ENCODE results near the gene GPN1. TPM values are rescaled to one million over a fixed set of nuclear protein-coding genes. Genes with fewer than 3 reads are reported as not detected.
"Not testable (repeated sequence)": the region's sequence is repeated elsewhere in the genome, so short reads cannot be mapped to it uniquely, and the experiment has no call there.

The GPN1 gene
- total RNA-seq, 1 donor, result 40.2 TPM

GRCh38 chr2:27671235-27671634 is 42.4 kb downstream of the GPN1 start:
- no peak overlapping the region for H3K4me3 ChIP-seq (ENCODE audit: low read depth, low read length)
- no peak for TF ChIP-seq CTCF (IDR thresholded peaks at IDR 0.05; ENCODE audit: insufficient read depth, low read length)
- no peak for DNase-seq (ENCODE audit: low read depth)

- no peak for DNase-seq (ENCODE audit: low read depth)
- H3K4me3 ChIP-seq (ENCODE audit: low read depth, low read length), result no peak overlapping the region
- TF ChIP-seq CTCF (IDR thresholded peaks at IDR 0.05; ENCODE audit: insufficient read depth, low read length), result no peak
Measured at GRCh38 chr2:27672723-27673486, 44.1 kb downstream of the GPN1 start.

- TF ChIP-seq CTCF (IDR thresholded peaks at IDR 0.05; ENCODE audit: insufficient read depth, low read length), result no peak
- H3K4me3 ChIP-seq (ENCODE audit: low read depth, low read length), result no peak overlapping the region
- DNase-seq (ENCODE audit: low read depth), result no peak
Measured at GRCh38 chr2:27680571-27680970, 51.7 kb downstream of the GPN1 start.

GRCh38 chr2:27681841-27682240 is 53.0 kb downstream of the GPN1 start:
- DNase-seq (ENCODE audit: low read depth), result peak; percentile 68
- TF ChIP-seq CTCF (IDR thresholded peaks at IDR 0.05; ENCODE audit: insufficient read depth, low read length), result no peak
- H3K4me3 ChIP-seq (ENCODE audit: low read depth, low read length), result no peak overlapping the region

GRCh38 chr2:27682334-27682771 is 53.5 kb downstream of the GPN1 start:
- not testable (repeated sequence) for H3K4me3 ChIP-seq (ENCODE audit: low read depth, low read length)
- peak; percentile 92 for DNase-seq (ENCODE audit: low read depth)

GRCh38 chr2:27683390-27684071 is 54.7 kb downstream of the GPN1 start:
- no peak overlapping the region for H3K4me3 ChIP-seq (ENCODE audit: low read depth, low read length)
- DNase-seq (ENCODE audit: low read depth), result peak; percentile 94
- peak; percentile 83 for TF ChIP-seq CTCF (IDR thresholded peaks at IDR 0.05; ENCODE audit: insufficient read depth, low read length)

DNA sequence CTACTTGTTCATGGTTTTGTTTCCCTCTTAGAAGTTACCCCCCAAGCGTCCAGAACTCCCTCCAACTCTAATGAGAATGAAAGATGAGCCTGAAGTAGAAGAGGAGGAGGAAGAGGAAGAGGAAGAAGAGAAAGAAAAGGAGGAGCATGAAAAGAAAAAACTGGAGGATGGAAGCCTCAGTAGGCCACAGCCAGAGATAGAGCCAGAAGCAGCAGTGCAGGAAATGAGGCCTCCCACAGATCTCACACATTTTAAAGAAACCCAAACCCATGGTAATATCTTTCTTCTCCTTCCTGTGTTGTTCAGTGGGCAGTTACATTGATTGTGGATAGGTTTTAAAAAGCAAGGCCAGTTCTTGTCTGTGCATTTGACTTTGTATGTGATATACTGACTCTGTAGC is 56.2 kb downstream of the GPN1 start:
- DNase-seq (ENCODE audit: low read depth); H3K4me3 ChIP-seq (ENCODE audit: low read depth, low read length): not testable (repeated sequence)

DNA sequence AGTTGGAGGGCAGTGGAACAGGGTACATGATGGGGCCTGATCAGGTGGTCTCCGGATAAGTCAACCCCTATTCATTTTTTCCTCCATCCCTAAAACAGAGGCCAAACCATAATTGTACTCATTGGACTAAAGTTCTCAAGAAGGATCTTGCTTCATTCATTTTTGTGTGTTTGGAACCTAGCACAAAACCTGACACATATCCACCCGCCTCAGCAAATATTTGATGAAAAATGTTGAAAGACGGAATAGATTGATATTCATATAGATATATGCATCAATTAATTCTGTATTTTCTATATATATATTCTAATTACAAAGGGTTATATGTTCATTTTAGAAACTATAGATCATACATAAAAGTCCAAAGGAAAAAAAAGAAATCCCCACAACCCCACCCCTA is 56.7 kb downstream of the GPN1 start:
- DNase-seq (ENCODE audit: low read depth), result no peak
- TF ChIP-seq CTCF (IDR thresholded peaks at IDR 0.05; ENCODE audit: insufficient read depth, low read length), result no peak
- no peak overlapping the region for H3K4me3 ChIP-seq (ENCODE audit: low read depth, low read length)

All from fibroblast of the aortic adventitia (primary cell).